PC-9 (cell line): ENCODE measurements around the gene MMAB.

Source experiments
- EZH2 ChIP-seq: fragments of 200-600 bp; sonication (generic); IDR thresholded peaks from 2 replicates; pipeline ENCODE4 v1.8.0; 2017; ENCODE audit warnings: antibody characterized with exemption, low read depth
- TF ChIP-seq, protein P1 (sequence below): fragments of 200-600 bp; sonication (generic); conservative IDR thresholded peaks from 2 replicates; pipeline ENCODE4 v1.6.1; 2017; ENCODE audit warnings: mixed run types, antibody characterized with exemption, mild to moderate bottlenecking, moderate library complexity

DNA sequence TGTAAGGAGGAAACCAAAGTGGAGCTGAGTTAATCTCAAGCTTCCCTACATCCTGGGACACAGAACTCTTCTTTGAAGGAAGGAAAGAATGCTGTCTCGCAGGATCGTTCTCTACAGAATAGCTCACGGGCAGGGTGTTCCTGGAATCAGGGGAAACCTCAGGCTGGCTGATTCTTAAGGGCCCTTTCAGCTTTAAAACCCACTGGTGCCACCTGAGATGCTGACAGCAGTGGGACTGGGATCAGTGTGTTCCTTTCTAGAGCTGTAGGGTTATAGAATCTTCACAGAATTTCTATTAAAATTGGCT is 48.1 kb downstream of the MMAB start:
- TF ChIP-seq, protein P1, sequence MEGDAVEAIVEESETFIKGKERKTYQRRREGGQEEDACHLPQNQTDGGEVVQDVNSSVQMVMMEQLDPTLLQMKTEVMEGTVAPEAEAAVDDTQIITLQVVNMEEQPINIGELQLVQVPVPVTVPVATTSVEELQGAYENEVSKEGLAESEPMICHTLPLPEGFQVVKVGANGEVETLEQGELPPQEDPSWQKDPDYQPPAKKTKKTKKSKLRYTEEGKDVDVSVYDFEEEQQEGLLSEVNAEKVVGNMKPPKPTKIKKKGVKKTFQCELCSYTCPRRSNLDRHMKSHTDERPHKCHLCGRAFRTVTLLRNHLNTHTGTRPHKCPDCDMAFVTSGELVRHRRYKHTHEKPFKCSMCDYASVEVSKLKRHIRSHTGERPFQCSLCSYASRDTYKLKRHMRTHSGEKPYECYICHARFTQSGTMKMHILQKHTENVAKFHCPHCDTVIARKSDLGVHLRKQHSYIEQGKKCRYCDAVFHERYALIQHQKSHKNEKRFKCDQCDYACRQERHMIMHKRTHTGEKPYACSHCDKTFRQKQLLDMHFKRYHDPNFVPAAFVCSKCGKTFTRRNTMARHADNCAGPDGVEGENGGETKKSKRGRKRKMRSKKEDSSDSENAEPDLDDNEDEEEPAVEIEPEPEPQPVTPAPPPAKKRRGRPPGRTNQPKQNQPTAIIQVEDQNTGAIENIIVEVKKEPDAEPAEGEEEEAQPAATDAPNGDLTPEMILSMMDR, result no peak
- TF ChIP-seq EZH2, result no peak
